HG03045 (cell line): ENCODE data around the gene KREMEN1.

Source experiments
- ATAC-seq: cut with Tn5 transposase; IDR thresholded peaks from one replicate; pipeline ENCODE4 v1.9.1; 2021; ENCODE audit warnings: mild to moderate bottlenecking, moderate library complexity; ENCODE audit not compliant: unreplicated experiment

The KREMEN1 gene

GRCh38 chr22:29148036-29148435 is 75.2 kb downstream of the KREMEN1 start:
- no peak for ATAC-seq

- ATAC-seq: no peak
Measured at GRCh38 chr22:29148826-29149225, 76.0 kb downstream of the KREMEN1 start.

- ATAC-seq: no peak
Measured at GRCh38 chr22:29149841-29150555, 77.2 kb downstream of the KREMEN1 start.

GRCh38 chr22:29150701-29151100 is 77.9 kb downstream of the KREMEN1 start:
- no peak for ATAC-seq

- no peak for ATAC-seq
Measured at GRCh38 chr22:29151316-29151715, 78.5 kb downstream of the KREMEN1 start.

- ATAC-seq: no peak
Measured at GRCh38 chr22:29152045-29152953, 79.5 kb downstream of the KREMEN1 start.

- ATAC-seq: no peak
Measured at GRCh38 chr22:29152954-29153719, 80.3 kb downstream of the KREMEN1 start.

- no peak for ATAC-seq
Measured at GRCh38 chr22:29154364-29155048, 81.7 kb downstream of the KREMEN1 start.

GRCh38 chr22:29155966-29156365 is 83.1 kb downstream of the KREMEN1 start:
- ATAC-seq: no peak

- ATAC-seq: no peak
Measured at GRCh38 chr22:29156507-29156906, 83.7 kb downstream of the KREMEN1 start.

GRCh38 chr22:29157759-29158535 is 85.1 kb downstream of the KREMEN1 start:
- no peak for ATAC-seq

- ATAC-seq: no peak
Measured at GRCh38 chr22:29158546-29158945, 85.7 kb downstream of the KREMEN1 start.

GRCh38 chr22:29163808-29164207 is 91.0 kb downstream of the KREMEN1 start:
- no peak for ATAC-seq

- no peak for ATAC-seq
Measured at GRCh38 chr22:29165321-29166060, 92.7 kb downstream of the KREMEN1 start.

GRCh38 chr22:29166180-29166579 is 93.3 kb downstream of the KREMEN1 start:
- ATAC-seq: no peak

GRCh38 chr22:29167032-29167911 is 94.4 kb downstream of the KREMEN1 start:
- peak; percentile 81 for ATAC-seq

- ATAC-seq: no peak
Measured at GRCh38 chr22:29171721-29172120, 98.9 kb downstream of the KREMEN1 start.

GRCh38 chr22:29172216-29172615 is 99.4 kb downstream of the KREMEN1 start:
- ATAC-seq: no peak
